ENCODE results near the gene TRPV6. TPM values are rescaled to one million over a fixed set of nuclear protein-coding genes. Genes with fewer than 3 reads are reported as not detected.
A peak's percentile ranks its signal among the peaks of the same experiment; 100 is the strongest.

Gene TRPV6
- total RNA-seq, 1 donor from 2014 or later, result not detected

DNA sequence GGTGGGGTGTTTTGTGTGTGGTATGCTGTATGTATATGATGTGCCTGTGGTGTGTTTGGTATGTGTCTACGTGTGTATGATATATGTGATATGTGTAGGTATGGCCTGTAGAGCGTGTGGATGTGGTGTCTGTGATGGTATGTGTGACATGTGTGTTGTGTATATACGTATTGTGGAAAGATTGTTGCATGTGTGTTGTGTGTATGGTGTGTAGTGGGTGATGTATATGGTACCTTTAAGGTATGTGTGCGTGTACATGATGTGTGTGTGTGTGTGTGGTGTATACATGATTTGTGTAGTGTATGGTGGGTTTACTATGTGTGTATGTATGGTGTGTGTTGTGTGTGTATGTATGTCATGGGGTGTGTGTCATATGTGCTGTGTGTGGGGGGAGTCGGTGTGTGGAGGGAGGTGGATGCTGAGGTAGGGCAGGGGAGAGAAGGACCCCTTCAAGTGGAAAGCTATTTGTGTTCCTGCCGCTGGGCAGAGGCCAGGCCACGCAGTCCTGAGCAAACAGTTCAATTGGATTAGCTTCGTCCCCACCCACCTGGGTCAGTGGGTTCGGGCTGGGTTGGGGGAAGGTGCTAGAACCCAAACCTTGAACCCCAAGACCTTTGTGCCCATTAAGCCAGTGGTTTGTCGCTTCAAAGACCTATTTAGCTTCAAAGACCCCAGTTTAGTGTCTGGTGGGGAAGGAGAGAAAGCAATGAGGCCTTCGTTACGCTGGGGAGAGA lies 1.9 kb upstream of the TRPV6 start:
- peak; percentile 68 for DNase-seq (ENCODE audit: low spot score)
- intact Hi-C loops (cut with DNase I), result no loop called here

DNA sequence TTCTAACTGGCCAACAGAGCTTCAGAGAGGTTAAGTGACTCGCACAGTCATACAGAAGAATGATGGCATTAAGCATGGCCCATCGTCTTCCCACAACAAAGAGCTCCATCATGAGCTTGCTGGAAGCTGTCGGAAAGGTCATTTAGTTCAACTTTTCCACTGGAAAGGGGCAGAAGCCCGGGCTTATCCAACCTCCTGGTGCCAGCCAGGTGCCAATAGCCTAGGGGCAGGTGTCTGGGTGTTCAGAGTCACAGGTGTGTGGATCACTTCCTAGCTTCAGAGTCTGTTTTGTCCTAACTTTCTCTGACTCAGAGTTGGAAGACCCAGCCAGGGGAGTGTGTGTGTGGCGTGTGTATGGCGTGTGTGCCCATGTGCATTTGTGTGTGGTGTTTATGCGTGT lies 1.3 kb upstream of the TRPV6 start:
- DNase-seq (ENCODE audit: low spot score), result peak; percentile 33
- intact Hi-C loops (cut with DNase I), result no loop called here

DNA sequence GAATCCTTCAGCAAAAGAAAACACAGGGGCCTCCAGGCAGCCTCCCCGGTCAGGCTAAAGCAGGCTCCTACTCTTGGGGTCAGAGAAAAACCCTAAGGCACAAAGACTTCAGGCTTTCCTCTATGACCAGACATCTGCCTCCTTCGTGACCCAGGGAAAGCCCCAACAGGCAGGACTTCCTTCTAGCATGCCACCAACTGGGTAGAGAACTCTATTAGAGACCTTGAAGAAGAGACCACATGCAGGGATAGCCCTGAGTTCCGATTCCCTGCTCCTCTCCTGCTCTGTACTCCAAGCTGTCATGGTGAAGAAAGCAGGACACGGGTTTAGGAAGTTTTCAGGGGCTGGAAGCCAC lies 1.3 kb downstream of the TRPV6 start:
- intact Hi-C loops (cut with DNase I), result no loop called here
- no peak for DNase-seq (ENCODE audit: low spot score)

DNA sequence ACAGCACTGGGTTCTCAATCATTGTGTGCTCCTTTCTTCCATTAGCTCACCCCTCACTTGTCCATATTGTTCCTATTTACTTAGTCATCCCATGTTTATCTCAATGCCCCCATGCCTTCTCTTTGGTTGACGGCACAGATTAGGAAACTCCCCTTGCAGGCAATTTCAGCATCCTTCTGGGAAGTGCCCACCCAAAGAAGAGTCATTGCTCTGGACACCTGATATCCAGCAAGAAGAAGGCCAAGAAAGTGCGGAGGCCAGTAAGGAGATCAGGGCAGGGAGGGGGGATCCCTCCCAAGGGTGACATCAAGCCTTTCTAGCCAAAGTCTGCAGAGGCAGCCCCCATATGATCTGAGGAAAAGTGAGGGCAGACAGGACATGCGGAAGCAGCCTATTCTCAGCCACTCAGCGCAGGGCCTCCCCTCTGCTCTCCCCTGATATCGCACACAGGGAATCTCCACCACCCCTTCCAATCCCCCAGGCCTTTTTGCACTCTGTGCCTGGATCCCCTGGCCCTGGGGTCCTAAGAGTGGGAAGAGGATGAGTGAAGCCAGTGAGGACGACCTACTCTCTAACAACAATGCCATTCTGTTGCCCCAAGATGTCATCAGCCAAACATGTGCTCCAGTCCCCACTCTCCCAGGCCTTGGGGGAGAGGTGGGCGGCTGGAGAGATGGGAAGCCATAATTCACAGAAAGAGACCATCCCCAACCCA lies 1.8 kb downstream of the TRPV6 start:
- DNase-seq (ENCODE audit: low spot score), result peak; percentile 29
- intact Hi-C loops (cut with DNase I), result no loop called here

DNA sequence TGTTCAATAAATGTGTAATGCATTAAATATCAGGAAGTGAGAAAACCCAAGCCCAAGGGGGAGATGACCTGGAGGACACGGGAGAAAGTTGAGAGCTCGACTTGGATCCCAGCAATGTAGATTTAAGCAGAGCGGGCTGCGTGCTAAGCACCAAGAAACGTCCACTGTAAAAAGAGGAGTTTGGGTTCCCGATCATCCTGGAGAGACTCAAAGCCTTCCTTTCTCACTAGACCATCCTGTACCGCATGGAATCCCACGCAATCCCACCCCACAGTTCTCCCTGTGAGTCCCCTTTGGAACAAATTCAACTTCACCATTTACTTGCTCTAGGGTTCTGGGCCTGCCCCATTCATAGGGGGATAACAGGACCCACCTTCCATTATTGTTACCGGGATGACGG lies 2.4 kb downstream of the TRPV6 start:
- DNase-seq (ENCODE audit: low spot score), result peak; percentile 46
- intact Hi-C loops (cut with DNase I), result no loop called here

DNA sequence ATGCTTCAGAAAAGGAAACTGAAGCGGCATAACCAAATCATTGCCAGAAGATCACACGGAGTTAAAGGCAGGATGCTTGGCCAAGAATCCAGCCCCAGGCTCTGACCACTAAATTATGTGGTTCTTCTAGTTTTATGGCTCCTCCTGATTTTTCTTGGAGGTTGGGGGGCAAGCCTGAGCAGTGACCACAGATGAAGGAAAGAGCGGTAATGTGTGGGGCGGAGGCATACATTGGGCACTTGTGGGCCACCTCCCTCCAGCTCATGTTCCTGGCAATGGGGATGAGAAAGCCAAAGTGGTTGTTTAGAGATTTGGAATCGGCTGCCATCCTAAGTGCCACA lies 3.2 kb downstream of the TRPV6 start:
- intact Hi-C loops (cut with DNase I), result no loop called here
- peak; percentile 38 for DNase-seq (ENCODE audit: low spot score)

DNA sequence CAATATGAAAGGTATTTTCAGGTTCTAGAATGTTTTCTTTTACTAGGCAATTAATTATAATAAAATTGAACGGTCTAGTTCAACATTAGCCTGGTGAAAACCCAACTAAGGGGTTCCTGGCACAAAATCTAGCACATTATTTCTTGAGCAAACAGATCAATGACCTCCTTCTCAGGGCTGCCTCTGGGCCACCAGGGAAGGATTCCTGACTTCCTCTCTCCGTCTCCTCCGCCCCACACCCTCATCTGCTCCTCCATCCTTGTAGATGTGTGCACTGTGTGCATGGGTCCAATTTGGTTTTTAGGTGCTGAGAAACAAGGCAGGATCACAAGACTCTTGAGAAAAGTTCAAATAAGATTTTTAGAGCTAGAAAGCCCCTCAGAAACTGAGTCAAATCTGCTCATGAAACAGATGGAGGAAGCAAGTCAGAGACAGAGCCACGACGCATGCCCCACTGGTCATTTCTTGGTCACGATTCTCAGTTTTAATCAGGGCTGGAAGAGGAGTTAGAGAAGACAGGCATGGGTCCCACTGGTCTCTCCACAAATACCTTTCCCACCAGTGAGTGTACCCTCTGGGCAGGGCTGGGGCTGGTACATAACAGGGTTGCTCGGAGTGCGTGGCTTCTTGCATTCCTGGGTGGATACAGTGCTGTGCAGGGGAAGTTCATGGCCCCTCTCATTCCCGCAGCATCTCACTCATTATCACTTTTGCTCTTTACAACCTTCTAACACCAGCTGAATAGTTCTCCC lies 3.8 kb downstream of the TRPV6 start:
- intact Hi-C loops (cut with DNase I), result no loop called here
- peak; percentile 36 for DNase-seq (ENCODE audit: low spot score)

DNA sequence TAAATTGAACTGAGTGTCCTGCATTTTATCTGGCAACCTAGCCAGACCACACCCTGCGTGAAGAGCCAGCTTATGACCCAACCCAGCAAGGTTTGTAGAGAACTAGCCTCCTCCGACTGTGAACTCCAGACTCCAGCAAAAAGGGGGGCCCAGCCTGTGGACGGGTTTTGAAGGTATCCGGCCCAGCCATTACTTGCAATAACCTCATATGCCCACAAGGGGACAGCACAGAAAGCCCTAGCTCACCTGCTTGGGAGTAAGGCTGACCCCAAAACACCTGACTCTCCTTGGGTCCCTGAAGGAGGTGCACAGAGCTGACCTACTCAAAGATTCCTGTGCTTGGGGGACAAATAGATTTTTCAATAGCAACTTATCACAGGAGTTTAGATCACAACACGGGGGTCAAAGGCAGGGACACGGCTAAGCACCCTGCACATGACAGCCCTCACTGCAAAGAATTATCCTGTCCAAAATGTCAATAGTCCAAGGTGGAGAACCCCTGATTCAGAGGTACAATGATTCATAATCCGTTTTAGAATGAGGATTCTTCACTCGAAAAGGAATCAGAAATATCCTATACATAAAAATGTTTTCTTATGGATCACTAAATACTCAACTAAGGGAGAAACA lies 4.6 kb downstream of the TRPV6 start:
- intact Hi-C loops (cut with DNase I), result no loop called here

DNA sequence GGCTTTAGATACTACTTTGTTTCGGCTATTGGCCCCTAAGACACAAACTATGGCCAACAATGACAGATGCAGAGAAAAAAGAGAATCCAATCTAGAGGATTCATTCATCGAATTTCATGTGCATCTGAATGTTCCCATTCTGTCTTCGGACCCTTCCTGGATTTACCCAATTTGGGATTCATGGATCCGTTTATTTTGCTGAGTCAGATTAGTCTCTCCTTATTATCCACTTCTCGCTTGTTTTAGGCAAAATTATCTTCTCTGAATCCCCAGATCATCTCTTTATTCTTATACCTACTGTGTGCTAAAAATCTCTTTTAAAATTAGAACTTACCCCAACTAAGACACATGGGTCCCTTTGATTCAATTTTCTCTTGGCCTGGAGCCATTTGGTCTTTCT lies 6.5 kb downstream of the TRPV6 start:
- intact Hi-C loops (cut with DNase I), result no loop called here

More for the DNA sequence above, 4.6 kb downstream of the TRPV6 start:
- peak; percentile 70 for DNase-seq (ENCODE audit: low spot score)

DNA sequence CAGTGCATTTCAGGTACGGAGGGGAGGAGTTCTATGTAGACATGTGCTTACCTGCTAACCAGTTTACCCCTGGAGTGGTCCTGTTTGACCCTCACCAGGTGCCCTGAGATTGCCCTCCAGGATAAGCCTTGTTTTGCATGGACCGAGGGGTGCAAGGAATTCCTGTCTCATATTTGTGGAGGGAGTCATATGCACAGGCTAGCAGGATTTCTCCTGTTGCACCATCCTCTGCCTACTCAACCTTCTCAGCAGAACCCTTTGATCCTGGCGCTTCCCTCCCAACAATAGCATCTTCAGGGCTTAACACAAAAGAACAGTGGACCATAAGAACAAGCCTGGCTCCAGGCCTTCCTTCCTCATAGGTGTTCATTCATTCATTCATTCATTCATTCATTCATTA lies 7.2 kb downstream of the TRPV6 start:
- peak; percentile 19 for DNase-seq (ENCODE audit: low spot score)
- intact Hi-C loops (cut with DNase I), result no loop called here

More for the DNA sequence above, 6.5 kb downstream of the TRPV6 start:
- no peak for DNase-seq (ENCODE audit: low spot score)

DNA sequence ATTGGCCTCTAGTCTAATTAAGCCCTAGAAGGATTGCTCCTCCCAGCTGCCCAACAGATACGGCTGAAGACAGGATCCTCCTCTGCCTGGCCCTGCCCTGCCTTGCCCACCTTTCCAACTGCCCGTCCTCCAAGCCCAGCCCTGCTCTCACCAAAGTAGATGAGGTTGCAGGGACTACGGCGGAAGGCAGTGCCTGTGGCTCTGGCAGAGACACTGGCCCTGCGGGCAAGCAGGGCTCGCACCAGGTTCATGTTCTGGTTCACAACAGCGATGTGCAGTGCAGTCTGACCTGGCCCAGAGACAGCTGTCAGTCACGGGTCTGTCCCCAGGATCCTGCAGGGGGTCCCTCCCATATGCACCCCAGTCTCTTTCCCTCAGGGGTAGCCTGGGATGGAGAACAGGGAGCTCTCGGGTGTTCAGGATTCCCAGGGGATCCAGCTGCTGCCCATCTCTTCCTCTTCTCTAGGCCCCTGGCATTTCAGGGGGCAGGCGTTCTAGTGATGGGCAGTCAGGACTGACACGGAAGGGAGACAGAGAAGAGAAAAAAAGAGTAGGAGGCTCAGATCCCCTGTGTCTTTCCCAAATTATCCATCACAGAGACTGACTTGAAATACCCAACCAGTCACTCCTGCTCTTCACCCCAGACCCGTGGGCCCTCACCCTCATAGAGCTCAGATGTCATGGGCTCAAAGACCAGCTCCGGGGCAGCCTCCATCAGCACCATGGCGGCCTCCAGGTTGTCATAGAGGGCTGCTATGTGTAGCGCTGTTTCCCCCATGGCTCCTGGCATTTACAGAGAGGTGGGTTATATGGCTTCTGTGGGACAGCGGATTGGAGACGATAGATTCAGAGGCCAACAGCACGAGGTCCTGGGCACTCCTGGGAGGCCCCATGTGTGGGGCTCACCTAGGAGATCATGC lies 8.3 kb downstream of the TRPV6 start:
- intact Hi-C loops (cut with DNase I), result no loop called here

DNA sequence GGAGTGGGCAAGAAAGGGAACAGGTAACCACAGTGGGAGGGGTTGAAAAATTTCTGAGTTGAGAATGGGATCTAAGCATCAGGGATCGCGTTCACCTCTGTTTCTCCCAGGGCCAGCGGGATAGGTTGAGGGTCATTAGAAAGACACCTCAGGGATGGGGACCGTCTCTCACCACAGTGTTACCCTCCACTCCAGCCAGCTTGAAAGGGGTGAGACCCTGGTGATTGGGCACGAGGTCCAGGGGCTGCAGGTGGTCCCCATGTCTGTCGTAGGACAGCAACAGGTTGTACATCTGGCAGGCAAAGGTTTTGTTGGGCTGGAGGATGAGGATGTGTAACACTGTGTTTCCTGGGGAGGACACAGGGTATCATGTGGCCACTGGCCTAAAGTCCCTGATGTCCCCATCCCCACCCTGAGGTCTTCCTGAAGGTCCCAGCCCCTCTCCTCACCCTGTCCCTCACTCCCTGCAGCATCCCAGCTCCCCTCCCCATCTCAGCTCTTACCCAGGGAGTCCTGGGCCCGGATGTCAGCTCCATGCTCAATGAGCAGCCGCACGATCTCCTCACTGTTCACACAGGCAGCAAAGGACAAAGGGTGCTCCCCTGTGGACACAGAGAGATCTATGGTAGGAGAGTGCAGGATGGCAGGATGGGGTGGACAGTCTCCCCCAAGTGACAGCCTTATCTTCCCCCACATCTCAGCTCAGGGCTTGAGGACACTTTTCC lies 9.1 kb downstream of the TRPV6 start:
- intact Hi-C loops (cut with DNase I), result no loop called here
- peak; percentile 49 for DNase-seq (ENCODE audit: low spot score)

More for the DNA sequence above, 8.3 kb downstream of the TRPV6 start:
- peak; percentile 66 for DNase-seq (ENCODE audit: low spot score)

DNA sequence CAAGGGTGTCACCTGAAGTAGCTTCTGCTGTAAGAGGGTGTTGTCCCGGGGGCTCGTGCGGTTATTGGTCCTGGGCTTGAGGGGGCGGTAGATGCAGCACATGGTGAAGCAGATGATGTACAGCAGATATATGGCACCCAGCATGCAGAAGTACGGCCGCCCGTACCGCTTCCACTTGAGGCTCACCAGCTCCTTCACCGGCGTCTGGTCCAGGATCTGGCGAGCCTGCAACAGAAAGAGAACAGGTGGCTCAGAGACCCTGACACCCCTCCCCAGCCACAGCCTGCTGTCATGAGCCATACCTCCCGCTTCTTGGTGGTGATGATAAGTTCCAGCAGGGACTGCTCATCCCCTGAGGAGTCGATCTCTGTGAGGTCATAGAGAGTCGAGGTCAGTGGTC lies 10.1 kb downstream of the TRPV6 start:
- intact Hi-C loops (cut with DNase I), result no loop called here
- peak; percentile 68 for DNase-seq (ENCODE audit: low spot score)

DNA sequence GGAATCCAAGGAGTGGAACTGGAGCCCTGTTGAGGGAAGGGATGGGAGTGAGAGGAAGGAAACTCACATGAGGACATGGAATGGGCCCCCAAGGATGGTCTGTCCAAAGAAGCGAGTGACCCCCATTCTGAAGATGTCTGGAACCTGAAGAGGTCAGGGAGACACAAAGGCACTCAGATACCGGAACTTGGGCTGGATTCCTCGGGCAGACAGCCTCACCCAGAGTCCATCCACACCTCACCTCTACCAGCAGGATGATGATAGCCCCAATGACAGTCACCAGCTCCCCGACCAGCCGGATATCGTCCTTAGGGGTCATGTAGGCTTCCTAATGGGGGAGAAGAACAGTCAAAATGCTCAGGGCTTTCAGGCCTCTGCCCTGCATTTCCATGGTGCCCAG lies 10.7 kb downstream of the TRPV6 start:
- peak; percentile 53 for DNase-seq (ENCODE audit: low spot score)
- intact Hi-C loops (cut with DNase I), result no loop called here

DNA sequence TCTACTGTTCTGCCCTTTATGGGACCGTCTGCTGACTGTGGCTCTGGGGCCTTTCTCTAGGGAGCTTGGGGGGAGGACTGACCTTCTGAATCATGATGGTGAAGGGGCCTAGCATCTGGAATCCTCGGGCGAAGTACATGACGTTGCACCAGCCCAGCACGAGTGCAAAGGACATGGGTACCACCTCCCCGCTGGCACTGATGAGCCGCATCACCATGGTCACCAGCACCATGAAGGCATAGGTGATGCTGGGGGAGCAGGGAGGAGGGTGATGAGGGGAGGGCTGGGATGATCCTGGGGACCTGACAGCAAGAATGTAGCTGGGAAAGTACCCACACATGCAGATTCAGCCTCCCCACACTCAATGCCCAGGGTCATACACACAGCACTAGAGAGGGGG lies 11.1 kb downstream of the TRPV6 start:
- DNase-seq (ENCODE audit: low spot score), result peak; percentile 26
- intact Hi-C loops (cut with DNase I), result no loop called here

DNA sequence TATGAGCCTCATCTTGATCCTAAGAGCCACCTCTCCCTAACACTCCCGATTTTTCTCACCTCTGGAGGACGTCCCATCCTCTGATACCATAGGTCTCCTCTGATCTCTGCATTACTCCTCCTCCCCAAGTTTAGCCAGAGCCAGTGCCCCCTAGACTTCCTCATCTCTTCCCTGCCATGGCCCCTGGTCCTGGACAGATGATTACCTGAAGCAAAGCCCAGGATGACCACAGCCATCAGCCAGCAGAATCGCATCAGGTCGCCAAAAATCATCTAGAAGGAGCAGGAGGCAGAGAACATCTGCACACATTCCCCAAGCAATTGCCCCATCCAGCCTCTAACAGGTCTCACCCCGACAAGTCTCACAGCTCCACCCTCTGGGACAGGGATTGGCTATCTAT lies 11.7 kb downstream of the TRPV6 start:
- DNase-seq (ENCODE audit: low spot score), result peak; percentile 12
- intact Hi-C loops (cut with DNase I), result no loop called here

DNA sequence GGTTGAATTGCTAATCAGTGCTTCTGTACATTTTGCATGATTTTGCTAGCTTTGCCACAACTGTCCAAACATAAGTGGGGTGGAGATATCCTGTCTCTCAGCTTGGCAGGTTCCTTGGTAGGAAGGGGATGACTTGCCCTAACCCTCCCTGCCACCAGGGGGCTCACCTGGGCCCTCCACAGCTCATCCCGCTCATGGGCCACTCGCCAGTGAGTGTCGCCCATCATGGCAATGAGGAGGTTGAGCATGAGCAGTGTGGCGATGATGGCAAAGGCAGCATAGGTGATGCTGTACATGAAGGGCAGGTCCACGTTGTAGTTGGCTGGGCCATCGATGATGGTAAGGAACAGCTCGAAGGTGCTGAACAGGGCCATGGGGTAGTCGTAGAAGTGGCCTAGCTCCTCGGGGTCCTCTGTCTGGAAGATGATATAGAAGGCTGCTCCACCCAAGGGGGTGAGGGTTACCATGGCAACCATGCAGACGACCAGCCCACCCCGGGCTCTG lies 12.2 kb downstream of the TRPV6 start:
- DNase-seq (ENCODE audit: low spot score), result peak; percentile 74
- intact Hi-C loops (cut with DNase I), result no loop called here

DNA sequence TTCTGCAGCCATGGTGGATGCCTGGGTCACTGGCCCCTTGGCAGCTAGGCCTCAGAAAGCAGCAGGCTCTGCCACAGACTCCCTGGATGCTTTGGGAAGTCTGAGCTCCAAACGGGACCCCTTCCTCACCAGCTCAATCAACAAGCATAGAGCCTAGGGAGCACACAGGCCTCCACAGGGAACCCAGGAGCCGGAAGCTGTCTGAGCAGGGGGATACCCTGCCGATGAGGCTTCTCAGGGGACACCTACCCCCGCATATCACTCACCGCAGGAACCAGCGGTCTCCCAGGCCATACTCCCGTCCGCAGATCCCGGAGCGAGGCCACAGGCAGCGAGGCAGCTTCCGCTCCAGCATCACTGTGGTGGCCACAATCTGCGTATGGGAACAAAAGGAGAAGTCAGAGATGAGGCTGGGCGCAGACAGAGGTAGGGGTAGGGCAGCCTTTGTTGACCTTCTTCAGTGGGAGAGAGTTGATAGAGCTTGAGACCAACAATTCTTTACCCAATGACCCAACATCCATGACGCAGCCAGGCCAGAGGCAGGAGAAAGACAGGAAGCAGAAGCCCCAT lies 13.4 kb downstream of the TRPV6 start:
- DNase-seq (ENCODE audit: low spot score), result peak; percentile 67
- intact Hi-C loops (cut with DNase I), result no loop called here

All from cardiac septum (tissue), 1 donor.